Activated CD4-positive, CD25-positive, alpha-beta regulatory T cell (primary cell): ENCODE results near the gene RNASEH2A.
"Not testable (repeated sequence)": the region's sequence is repeated elsewhere in the genome, so short reads cannot be mapped to it uniquely, and the experiment has no call there.

Source experiments
- DNase-seq, 4 experiments: peaks; one replicate each; lab custom pipeline; 2025; lab: John Stamatoyannopoulos, UW

The RNASEH2A gene

GRCh38 chr19:12793290-12794195 is 12.8 kb upstream of the RNASEH2A start:
- peak; percentile 85 to 95 (median 89) for DNase-seq

DNA sequence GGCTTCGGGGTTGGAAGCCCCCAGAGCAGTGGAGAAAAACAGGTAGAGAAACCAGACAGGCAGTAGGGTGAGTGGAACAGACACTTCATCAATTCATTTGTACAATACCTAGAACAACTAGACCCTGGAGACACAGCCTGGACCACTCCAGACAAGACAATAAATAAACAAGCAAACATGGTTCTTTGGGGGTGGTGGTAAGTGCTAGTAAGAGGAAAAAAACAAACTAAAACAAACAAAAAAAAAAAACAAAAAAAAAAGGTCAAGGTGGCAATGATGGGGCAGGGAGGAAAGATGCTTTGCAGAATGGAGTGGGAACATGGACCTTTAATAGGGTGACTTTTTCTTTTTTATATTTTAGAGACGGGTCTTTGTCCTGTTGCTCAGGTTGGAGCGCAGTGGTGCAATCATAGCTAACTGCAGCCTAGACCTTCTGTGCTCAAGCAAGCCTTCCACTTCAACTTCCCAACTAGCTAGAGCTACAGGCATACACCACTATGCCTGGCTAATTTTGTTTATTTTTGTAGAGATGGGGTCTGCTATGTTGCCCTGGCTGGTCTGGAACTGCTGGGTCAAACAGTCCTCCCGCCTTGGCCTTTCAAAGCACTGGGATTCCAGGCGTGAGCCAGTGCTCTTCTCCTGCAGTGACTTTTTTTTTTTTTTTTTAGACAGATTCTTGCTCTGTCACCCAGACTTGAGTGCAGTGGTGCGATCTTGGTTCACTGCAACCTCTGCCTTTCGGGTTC is 12.0 kb upstream of the RNASEH2A start:
- DNase-seq: no peak

GRCh38 chr19:12794971-12795381 is 11.4 kb upstream of the RNASEH2A start:
- DNase-seq: no peak

- peak; percentile 40 to 58 (median 48) for DNase-seq
Observed at GRCh38 chr19:12796146-12797071, 10.0 kb upstream of the RNASEH2A start.

DNA sequence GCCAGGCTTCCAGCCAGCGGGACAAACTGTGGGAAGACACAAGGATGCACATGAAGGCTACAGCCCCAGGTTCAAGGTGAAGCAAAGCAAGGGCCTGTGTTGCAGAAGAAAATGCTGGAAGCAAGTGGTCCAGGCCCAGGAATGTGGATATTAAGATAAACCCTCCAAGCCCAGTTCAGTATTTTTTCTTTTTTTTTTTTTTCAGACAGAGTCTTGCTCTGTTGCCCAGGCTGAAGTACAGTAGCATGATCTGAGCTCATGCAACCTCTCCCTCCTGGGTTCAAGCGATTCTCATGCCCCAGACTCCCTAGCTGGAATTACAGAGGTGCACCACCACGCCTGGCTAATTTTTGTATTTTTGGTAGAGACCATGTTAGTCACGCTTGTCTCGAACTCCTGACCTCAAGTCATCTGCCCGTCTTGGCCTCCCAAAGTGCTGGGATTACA is 9.2 kb upstream of the RNASEH2A start:
- no peak for DNase-seq

- DNase-seq: not testable (repeated sequence)
Observed at GRCh38 chr19:12797607-12798006, 8.8 kb upstream of the RNASEH2A start.

DNA sequence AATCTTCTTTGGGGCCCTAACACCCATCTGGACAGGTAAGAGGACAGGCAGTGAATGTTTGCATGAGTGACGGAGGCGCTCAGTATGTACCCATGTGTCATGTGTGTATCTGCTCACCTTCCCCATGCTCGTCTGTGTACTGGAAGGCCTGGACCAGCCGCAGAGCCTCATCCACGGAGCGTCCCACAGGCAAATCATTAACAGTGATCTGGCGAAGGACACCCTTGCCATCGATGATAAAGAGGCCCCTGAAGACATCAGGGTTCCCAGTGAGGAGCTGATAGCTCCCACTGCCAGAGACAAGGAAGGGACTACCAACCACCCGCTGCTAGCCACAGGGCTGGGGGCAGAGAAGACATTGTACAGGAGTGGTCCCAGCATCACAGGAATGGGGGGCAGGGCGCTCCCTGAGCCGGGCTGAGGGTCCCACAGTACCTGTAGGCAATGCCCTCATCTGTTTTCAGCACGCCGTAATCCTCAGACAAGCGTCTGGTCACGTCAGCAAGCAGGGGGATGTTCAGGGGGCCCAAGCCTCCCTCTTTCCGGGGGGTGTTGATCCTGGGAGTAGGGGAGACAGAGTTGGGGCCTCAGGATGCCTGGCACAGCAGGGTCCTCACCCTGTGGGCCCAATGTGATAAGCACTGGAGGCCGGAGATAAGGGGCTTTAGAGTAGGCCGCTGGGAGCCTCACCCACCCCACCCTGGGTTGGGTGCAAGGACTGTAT is 6.5 kb upstream of the RNASEH2A start:
- no peak for DNase-seq

- no peak for DNase-seq
Observed at GRCh38 chr19:12800466-12800770, 6.0 kb upstream of the RNASEH2A start.

GRCh38 chr19:12800923-12801465 is 5.4 kb upstream of the RNASEH2A start:
- DNase-seq: no peak

- DNase-seq: peak; percentile 47 to 72 (median 64)
Observed at GRCh38 chr19:12801466-12802266, 4.7 kb upstream of the RNASEH2A start, which contains the start of the genes PRDX2 and THSD8. Gene PRDX2, minus strand, starts transcription at chr19:12801800. Its CDS starts 539 bp downstream, at chr19:12801261. Gene THSD8, plus strand, starts transcription at chr19:12802069. Its CDS starts 3 bp downstream, at chr19:12802072.

GRCh38 chr19:12802267-12803106 is 3.9 kb upstream of the RNASEH2A start:
- no peak for DNase-seq

- no peak for DNase-seq
Observed at GRCh38 chr19:12804051-12804450, 2.3 kb upstream of the RNASEH2A start.

- DNase-seq: no peak
Observed at GRCh38 chr19:12815088-12815487, 8.7 kb downstream of the RNASEH2A start.

GRCh38 chr19:12817188-12817587 is 10.8 kb downstream of the RNASEH2A start:
- DNase-seq: not testable (repeated sequence)

DNA sequence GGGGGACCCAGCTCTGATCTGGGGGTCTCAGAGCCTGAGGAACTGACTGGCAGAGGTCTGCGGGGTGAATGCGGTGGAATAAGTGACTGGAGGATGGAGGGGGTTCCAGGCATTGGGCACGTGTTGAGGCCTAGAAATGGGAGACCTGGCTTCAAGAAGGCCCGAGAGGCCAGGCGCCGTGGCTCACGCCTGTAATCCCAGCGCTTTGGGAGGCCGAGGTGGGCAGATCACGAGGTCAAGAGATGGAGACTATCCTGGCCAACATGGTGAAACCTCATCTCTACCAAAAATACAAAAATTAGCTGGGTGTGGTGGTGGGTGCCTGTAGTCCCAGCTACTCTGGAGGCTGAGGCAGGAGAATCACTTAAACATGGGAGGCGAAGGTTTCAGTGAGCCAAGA is 11.4 kb downstream of the RNASEH2A start:
- DNase-seq: not testable (repeated sequence)

DNA sequence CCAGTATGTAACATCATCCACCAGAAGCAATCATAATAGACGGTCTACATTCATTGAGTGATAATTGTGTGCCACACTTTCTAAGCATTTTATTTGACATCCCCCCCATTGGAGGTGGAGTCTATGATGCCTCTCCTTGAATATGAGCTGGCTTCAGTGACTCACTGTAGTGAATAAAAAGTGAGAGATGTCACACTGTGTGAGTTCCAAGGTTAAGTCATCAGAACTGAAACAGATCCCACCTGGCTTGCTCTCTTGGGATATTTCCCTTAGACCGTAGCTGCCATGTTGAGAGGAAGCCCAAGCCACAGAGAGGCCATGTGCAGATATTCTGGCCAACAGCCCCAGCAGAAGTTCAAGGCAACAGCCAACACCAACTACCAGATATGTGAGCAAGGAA is 15.4 kb downstream of the RNASEH2A start:
- DNase-seq: no peak

DNA sequence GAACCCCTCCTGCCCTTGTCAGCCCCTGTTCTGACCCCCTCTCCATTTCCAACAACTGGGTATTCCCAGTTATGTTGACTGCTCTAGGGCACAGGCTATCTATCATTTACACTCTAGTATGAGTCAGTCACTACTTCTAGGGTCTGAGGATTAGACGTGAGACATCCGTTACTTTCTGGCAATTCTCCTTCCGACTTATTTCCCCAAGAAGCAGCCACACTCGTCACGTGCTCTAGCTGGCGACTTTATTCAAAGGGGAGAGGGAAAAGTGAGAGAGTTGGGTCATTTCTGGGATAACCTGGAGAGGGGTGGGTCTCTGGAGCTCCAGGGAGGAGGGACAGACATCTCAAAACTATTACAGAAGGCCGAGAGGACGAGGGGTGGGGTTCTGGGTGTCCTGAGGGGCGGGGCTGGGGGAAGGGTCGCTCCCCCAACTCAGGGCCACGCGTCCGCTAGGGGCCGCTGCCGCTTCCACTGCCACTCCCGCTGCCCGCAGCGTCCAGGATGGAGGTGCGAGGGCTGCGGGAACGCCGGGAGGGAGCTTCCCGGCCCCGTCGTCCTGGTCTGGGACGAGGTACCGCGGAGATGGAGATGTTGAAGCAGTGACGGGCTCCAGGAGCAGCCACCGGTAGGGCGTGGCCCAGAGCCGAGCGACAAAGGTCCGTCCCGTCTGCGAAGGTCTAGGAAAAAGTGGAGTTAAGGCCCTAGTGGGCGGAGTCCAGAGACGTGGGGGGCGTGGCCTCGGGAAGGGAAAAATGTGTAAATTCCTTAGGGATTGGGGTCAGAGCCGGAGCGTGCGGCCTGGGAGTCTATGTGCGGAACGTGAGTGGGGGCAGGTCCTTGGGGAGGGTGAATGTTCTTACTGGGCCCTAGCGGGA is 19.1 kb downstream of the RNASEH2A start:
- no peak for DNase-seq

- DNase-seq: no peak
Observed at GRCh38 chr19:12828494-12828893, 22.1 kb downstream of the RNASEH2A start.
